DMS 273 (cell line): ENCODE results near the gene KLF18.
"Not testable (repeated sequence)": the region's sequence is repeated elsewhere in the genome, so short reads cannot be mapped to it uniquely, and the experiment has no call there.

Experiments used
- DNase-seq: peaks from one replicate; lab custom pipeline; 2025; ENCODE audit not compliant: unreplicated experiment; lab: John Stamatoyannopoulos, UW

The KLF18 gene

GRCh38 chr1:44141531-44141930, at the start of gene KLF18:
Gene KLF18, minus strand, starts transcription at chr1:44141631. Its CDS starts 0 bp downstream, at chr1:44141631.
- DNase-seq, result no peak

GRCh38 chr1:44174630-44175029, 33.2 kb upstream of the KLF18 start:
- DNase-seq, result no peak

GRCh38 chr1:44170281-44170823, 28.9 kb upstream of the KLF18 start:
- DNase-seq, result no peak

GRCh38 chr1:44168520-44169098, 27.2 kb upstream of the KLF18 start:
- DNase-seq, result no peak

- DNase-seq, result no peak
Measured at GRCh38 chr1:44161546-44161945, 20.1 kb upstream of the KLF18 start.

- no peak for DNase-seq
Measured at GRCh38 chr1:44158871-44159270, 17.4 kb upstream of the KLF18 start.

GRCh38 chr1:44157903-44158302, 16.5 kb upstream of the KLF18 start:
- no peak for DNase-seq

GRCh38 chr1:44154049-44154448, 12.6 kb upstream of the KLF18 start:
- peak; percentile 13 for DNase-seq

- DNase-seq, result no peak
Measured at GRCh38 chr1:44152692-44153091, 11.3 kb upstream of the KLF18 start.

- no peak for DNase-seq
Measured at GRCh38 chr1:44151808-44152207, 10.4 kb upstream of the KLF18 start.

- no peak for DNase-seq
Measured at GRCh38 chr1:44151332-44151731, 9.9 kb upstream of the KLF18 start.

- DNase-seq, result no peak
Measured at GRCh38 chr1:44147582-44147981, 6.2 kb upstream of the KLF18 start.

GRCh38 chr1:44146536-44147361, 5.3 kb upstream of the KLF18 start:
- no peak for DNase-seq

- DNase-seq, result peak; percentile 22
Measured at GRCh38 chr1:44144962-44145756, 3.7 kb upstream of the KLF18 start.

GRCh38 chr1:44139565-44139964, 1.9 kb downstream of the KLF18 start:
- DNase-seq, result not testable (repeated sequence)

GRCh38 chr1:44138239-44138638, 3.2 kb downstream of the KLF18 start:
- DNase-seq, result no peak

GRCh38 chr1:44135886-44136285, 5.5 kb downstream of the KLF18 start:
- no peak for DNase-seq

- DNase-seq, result no peak
Measured at GRCh38 chr1:44134071-44134920, 7.1 kb downstream of the KLF18 start.

- DNase-seq, result no peak
Measured at GRCh38 chr1:44131411-44131810, 10.0 kb downstream of the KLF18 start.

GRCh38 chr1:44129616-44130500, 11.6 kb downstream of the KLF18 start:
- no peak for DNase-seq
